Ishikawa (cell line): ENCODE results near the gene HOXA2.

Experiments used
- CEBPB ChIP-seq: IDR thresholded peaks from 2 replicates; pipeline ENCODE4 v1.6.1; 2012
- CREB1 ChIP-seq: IDR thresholded peaks from 2 replicates; pipeline ENCODE4 v1.6.1; 2012; ENCODE audit warnings: low read depth
- EGR1 ChIP-seq: IDR thresholded peaks from 2 replicates; pipeline ENCODE4 v1.6.1; 2012
- EP300 ChIP-seq: IDR thresholded peaks from 2 replicates; pipeline ENCODE4 v1.6.1; 2012; ENCODE audit warnings: borderline replicate concordance
- FOXM1 ChIP-seq: IDR thresholded peaks from 2 replicates; pipeline ENCODE4 v1.6.1; 2012; ENCODE audit warnings: low read depth, borderline replicate concordance
- MAX ChIP-seq: IDR thresholded peaks from 2 replicates; pipeline ENCODE4 v1.6.1; 2012
- NFIC ChIP-seq: IDR thresholded peaks from 2 replicates; pipeline ENCODE4 v1.6.1; 2012
- RAD21 ChIP-seq: IDR thresholded peaks from 2 replicates; pipeline ENCODE4 v1.6.1; 2012; ENCODE audit warnings: low read depth
- REST ChIP-seq: IDR thresholded peaks from 2 replicates; pipeline ENCODE4 v1.6.1; 2012; ENCODE audit warnings: low read depth, mild to moderate bottlenecking
- TAF1 ChIP-seq: IDR thresholded peaks from 2 replicates; pipeline ENCODE4 v1.6.1; 2012; ENCODE audit warnings: low read depth, mild to moderate bottlenecking
- TCF12 ChIP-seq: IDR thresholded peaks from 2 replicates; pipeline ENCODE4 v1.6.1; 2012; ENCODE audit warnings: low read depth
- TEAD4 ChIP-seq: IDR thresholded peaks from 2 replicates; pipeline ENCODE4 v1.6.1; 2012
- USF1 ChIP-seq: IDR thresholded peaks from 2 replicates; pipeline ENCODE4 v1.6.1; 2012
- YY1 ChIP-seq: IDR thresholded peaks from 2 replicates; pipeline ENCODE4 v1.6.1; 2012; ENCODE audit warnings: low read depth
- ZBTB7A ChIP-seq: IDR thresholded peaks from 2 replicates; pipeline ENCODE4 v1.6.1; 2012; ENCODE audit warnings: low read depth

HOXA2 gene

GRCh38 chr7:27102581-27103442 lies at the start of gene HOXA2:
HOXA2 (minus strand) TSS chr7:27102683; CDS start chr7:27102500, 183 bp downstream.
- TF ChIP-seq ZBTB7A (no peak), EGR1 (no peak), TCF12 (no peak), RAD21 (no peak), MAX (no peak), REST (no peak), TEAD4 (no peak), YY1 (no peak)

- TF ChIP-seq EGR1 = no peak
- TF ChIP-seq CREB1 = no peak
- no peak for TF ChIP-seq YY1
- no peak for TF ChIP-seq TCF12
- no peak for TF ChIP-seq TEAD4
- TF ChIP-seq ZBTB7A = no peak
- no peak for TF ChIP-seq USF1
- TF ChIP-seq REST = no peak
- no peak for TF ChIP-seq EP300
- no peak for TF ChIP-seq NFIC
- TF ChIP-seq TAF1 = no peak
These were observed 49.0 kb upstream of the HOXA2 start for GRCh38 chr7:27151341-27151930.

GRCh38 chr7:27150568-27151340 lies 48.3 kb upstream of the HOXA2 start:
- TF ChIP-seq RAD21 (peak; percentile 47; the same call in 1 of the 2 replicates), EP300 (no peak), TCF12 (peak; percentile 39; the same call in 1 of the 2 replicates), ZBTB7A (peak; percentile 39; the same call in 1 of the 2 replicates), FOXM1 (no peak), CEBPB (no peak), EGR1 (0 out of 2 replicates have a peak, but pooled peaks have one; percentile 8), REST (peak; percentile 64), MAX (peak; percentile 28), NFIC (0 out of 2 replicates have a peak, but pooled peaks have one; percentile 40), YY1 (peak; percentile 73; the same call in 1 of the 2 replicates), TAF1 (peak; percentile 47; the same call in 1 of the 2 replicates), CREB1 (no peak), TEAD4 (peak; percentile 6; the same call in 1 of the 2 replicates), USF1 (no peak)
